K562 (cell line): Measurements from ENCODE around the gene GTPBP1. TPM values are rescaled to one million over a fixed set of nuclear protein-coding genes. Genes with fewer than 3 reads are reported as not detected.

Experiments
- ATF2 ChIP-seq: sonication (generic); formaldehyde crosslinking; IDR thresholded peaks from 2 replicates; pipeline ENCODE4 v1.8.1; 2022; ENCODE audit warnings: missing genetic modification reagents
- CREM ChIP-seq: IDR thresholded peaks from 2 replicates; pipeline ENCODE4 v1.6.1; 2014; ENCODE audit warnings: antibody characterized with exemption, low read depth
- CTBP1 ChIP-seq: fragments of 450-650 bp; IDR thresholded peaks from 2 replicates; pipeline ENCODE4 v1.6.1; 2016; ENCODE audit warnings: borderline replicate concordance
- DNMT1 ChIP-seq: fragments of 450-650 bp; IDR thresholded peaks from 2 replicates; pipeline ENCODE4 v1.6.1; 2016; ENCODE audit warnings: antibody characterized with exemption, mild to moderate bottlenecking
- E4F1 ChIP-seq: fragments of 250-450 bp; sonication (Bioruptor Pico); IDR thresholded peaks from 2 replicates; pipeline ENCODE4 v1.5.0; 2021; ENCODE audit warnings: mild to moderate bottlenecking, borderline replicate concordance
- HMG20A ChIP-seq: fragments of 450-650 bp; formaldehyde crosslinking; conservative IDR thresholded peaks from 2 replicates; pipeline ENCODE4 v1.4.0; 2020; ENCODE audit warnings: mild to moderate bottlenecking, mixed read lengths
- IRF9 ChIP-seq: fragments of 450-650 bp; IDR thresholded peaks from 2 replicates; pipeline ENCODE4 v1.6.1; 2016; ENCODE audit warnings: missing biosample characterization, missing genetic modification characterization
- JUN ChIP-seq, 2 experiments: sonication (generic) in 1 of 2; formaldehyde crosslinking in 1 of 2; IDR thresholded peaks; 2 replicates each; pipeline versions ENCODE4 v1.6.1 to v1.8.0; 2012 to 2022; ENCODE audit warnings: borderline replicate concordance in 2 of 2, mild to moderate bottlenecking in 2 of 2, improper control_type of control experiment in 1 of 2, low read depth in 1 of 2, low read length in 1 of 2, missing genetic modification reagents in 1 of 2
- MAFF ChIP-seq: IDR thresholded peaks from 2 replicates; pipeline ENCODE4 v1.6.1; 2012; ENCODE audit warnings: low read length, improper control_type of control experiment
- MAX ChIP-seq: sonication (generic); formaldehyde crosslinking; IDR thresholded peaks from 2 replicates; pipeline ENCODE4 v1.9.0; 2022; ENCODE audit warnings: mild to moderate bottlenecking, missing genetic modification reagents
- MBD2 ChIP-seq: sonication (generic); IDR thresholded peaks from 2 replicates; pipeline ENCODE4 v1.6.1; 2016; ENCODE audit warnings: low read depth, borderline replicate concordance
- MEF2A ChIP-seq: IDR thresholded peaks from 2 replicates; pipeline ENCODE4 v1.6.1; 2011; ENCODE audit warnings: low read depth, mild to moderate bottlenecking, low read length, moderate library complexity; ENCODE audit not compliant: control insufficient read depth
- NR0B1 ChIP-seq: fragments of 450-650 bp; IDR thresholded peaks from one replicate; pipeline ENCODE4 v1.6.1; 2018; ENCODE audit warnings: mild to moderate bottlenecking, moderate library complexity; ENCODE audit not compliant: partially characterized antibody
- TSHZ1 ChIP-seq: fragments of 250-450 bp; sonication (Bioruptor Pico); IDR thresholded peaks from 2 replicates; pipeline ENCODE4 v1.4.0; 2020; ENCODE audit warnings: mild to moderate bottlenecking, moderate library complexity
- polyA plus RNA-seq, 8 experiments: library from polyadenylated mRNA; depleted of rRNA in 4 of 8; stranded (reverse) in 5 of 8; unstranded in 3 of 8; fragments of >200 nt; fragmentation: Nextera tagmentation in 2 of 8; fragmentation: Illumina TruSeq in 1 of 8; extraction: Ambion mirVana in 2 of 8; extraction: Trizol in 1 of 8; gene quantifications; 2 replicates each; pipeline versions ENCODE4 v1.2.1 to v1.2.3, GENCODE V29; 2011 to 2014; ENCODE audit warnings: inconsistent platforms in 1 of 8, missing spikeins in 1 of 8
- total RNA-seq, 7 experiments: library from RNA; depleted of rRNA in 6 of 7; stranded (reverse); fragments of >200 nt in 6 of 7; fragmentation: Illumina TruSeq in 2 of 7; extraction: Trizol in 2 of 7; gene quantifications; 2 replicates each; pipeline versions ENCODE4 v1.2.1 to v1.2.3, GENCODE V29; 2011 to 2021; ENCODE audit warnings: low replicate concordance in 1 of 7

Gene GTPBP1
- total and polyA plus RNA-seq, 9 of the 15 experiments (the other 6 are each of a cell fraction or from before 2014, with no cell fraction given), result 0.83 to 53.2 (median 23.3) TPM

- no peak for TF ChIP-seq TSHZ1 (CRISPR knock-in tag)
- TF ChIP-seq CREM, result peak; percentile 80
- no peak for TF ChIP-seq NR0B1
- TF ChIP-seq HMG20A (CRISPR knock-in tag), result no peak
- no peak for TF ChIP-seq IRF9 (tag)
- TF ChIP-seq E4F1 (CRISPR knock-in tag), result no peak
- TF ChIP-seq MAFF, result no peak
- peak; percentile 52; the same call in 1 of the 2 replicates for TF ChIP-seq MAX (CRISPR knock-in tag)
- peak; percentile 21; the same call in 1 of the 2 replicates for TF ChIP-seq CTBP1
- no peak for TF ChIP-seq MEF2A
- TF ChIP-seq MBD2, result peak; percentile 45; the same call in 1 of the 2 replicates
- no peak for TF ChIP-seq JUN (IDR thresholded peaks at IDR 0.05; ENCODE audit: borderline replicate concordance, low read depth, low read length)
- no peak; the same call in 1 of the 2 replicates for TF ChIP-seq JUN (CRISPR knock-in tag; IDR thresholded peaks at IDR 0.05; ENCODE audit: borderline replicate concordance)
- no peak for TF ChIP-seq DNMT1
- no peak for TF ChIP-seq ATF2 (CRISPR knock-in tag)
Measured at GRCh38 chr22:38755911-38756532, 50.3 kb downstream of the GTPBP1 start, which contains the start of gene SUN2 (continued).
